GM19397 (cell line): ENCODE data around the gene PROZ.
"Not testable (repeated sequence)": the region's sequence is repeated elsewhere in the genome, so short reads cannot be mapped to it uniquely, and the experiment has no call there.

ENCODE experiments used
- ATAC-seq: cut with Tn5 transposase; IDR thresholded peaks from one replicate; pipeline ENCODE4 v1.9.1; 2021; ENCODE audit warnings: mild to moderate bottlenecking, moderate library complexity; ENCODE audit not compliant: unreplicated experiment

Gene PROZ

GRCh38 chr13:113153810-113154748 lies 4.4 kb upstream of the PROZ start:
- no peak for ATAC-seq

DNA sequence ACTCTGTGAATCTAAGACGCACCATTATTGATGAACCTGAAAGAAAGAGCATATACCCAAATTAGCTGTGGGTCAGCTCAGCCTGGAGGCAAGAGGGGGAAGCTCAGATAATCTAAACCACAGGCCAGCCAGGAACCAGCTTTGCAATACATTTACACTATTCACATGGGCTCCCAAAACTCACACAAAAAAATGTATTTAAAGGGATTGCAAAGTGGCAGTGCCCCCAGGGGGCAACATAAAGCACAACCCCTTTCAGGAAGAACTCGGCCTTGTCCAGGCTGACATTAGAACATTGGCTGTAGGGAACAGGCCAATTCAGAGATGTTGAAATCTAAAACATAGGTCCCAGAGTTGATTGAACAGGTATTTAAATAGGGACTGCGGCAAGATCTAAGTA lies 3.2 kb upstream of the PROZ start:
- no peak for ATAC-seq

DNA sequence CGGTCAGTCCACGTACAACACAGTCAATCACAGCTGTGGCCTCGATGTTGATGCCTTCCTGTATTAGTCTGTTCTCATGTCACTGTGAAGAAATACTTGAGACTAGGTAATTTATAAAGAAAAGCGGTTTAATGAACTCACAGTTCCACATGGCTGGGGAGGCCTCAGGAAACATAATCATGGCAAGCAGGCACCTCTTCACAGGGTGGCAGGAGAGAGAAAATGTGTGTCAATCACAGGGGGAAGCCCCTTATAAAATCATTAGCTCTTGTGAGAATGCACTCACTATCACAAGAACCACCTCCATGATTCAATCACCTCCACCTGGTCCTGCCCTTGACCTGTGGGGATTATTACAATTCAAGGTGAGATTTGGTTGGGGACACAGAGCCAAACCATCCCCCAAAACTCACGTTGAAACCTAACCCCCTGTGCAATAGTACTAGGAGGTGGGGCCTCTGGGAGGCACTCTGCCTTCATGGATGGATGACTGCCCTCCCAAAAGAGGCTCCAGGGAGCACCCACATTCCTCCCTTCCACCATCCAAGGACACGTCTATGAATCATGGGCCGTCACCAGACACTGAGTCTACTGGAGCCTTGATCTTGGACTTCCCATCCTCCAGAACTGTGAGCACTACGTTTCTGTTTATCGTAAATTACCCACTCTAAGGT lies 2.3 kb upstream of the PROZ start:
- no peak for ATAC-seq

- ATAC-seq: no peak
Measured at GRCh38 chr13:113157206-113157928, 1.1 kb upstream of the PROZ start.

DNA sequence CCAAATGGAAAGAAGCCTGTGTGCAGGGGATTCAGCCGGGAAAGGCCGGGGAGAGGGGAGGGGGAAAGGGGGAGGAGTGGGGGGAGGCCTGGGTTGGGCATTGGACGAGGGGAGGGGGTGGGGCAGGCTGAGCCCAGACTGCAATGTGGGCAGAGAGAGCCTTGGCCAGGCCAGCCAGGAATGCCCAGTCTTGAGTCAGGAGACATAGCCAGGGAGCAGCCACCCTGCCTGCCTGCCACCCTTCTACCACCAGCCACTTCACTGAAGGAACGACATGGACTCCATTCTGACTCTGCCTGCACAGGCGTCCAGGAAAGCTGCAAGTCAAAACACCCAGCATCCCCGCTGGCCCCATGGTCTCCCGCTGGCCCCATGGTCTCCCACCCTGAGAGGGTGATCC lies 498 bp downstream of the PROZ start:
- ATAC-seq: no peak

- no peak for ATAC-seq
Measured at GRCh38 chr13:113159701-113160100, 1.3 kb downstream of the PROZ start.

DNA sequence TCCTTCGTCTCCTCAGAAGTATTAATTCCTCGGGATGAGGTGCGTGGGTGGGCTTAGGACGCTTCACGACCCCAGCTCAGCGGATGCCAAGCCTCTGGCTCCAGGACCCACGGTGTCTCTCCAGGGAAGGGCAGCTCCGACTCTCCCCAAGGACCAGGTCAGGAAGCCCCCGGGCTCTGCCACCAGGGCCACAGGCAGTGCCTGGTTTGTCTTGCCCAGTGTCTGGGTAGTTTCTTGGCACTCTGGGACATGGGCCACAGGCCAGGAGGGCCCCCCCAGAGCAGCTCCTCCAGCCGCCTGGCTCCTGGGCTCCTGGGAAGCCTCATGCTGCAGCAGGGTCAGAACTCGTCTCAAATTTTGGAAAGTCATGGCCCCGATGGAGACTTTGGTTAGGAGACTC lies 2.5 kb downstream of the PROZ start:
- ATAC-seq: no peak

DNA sequence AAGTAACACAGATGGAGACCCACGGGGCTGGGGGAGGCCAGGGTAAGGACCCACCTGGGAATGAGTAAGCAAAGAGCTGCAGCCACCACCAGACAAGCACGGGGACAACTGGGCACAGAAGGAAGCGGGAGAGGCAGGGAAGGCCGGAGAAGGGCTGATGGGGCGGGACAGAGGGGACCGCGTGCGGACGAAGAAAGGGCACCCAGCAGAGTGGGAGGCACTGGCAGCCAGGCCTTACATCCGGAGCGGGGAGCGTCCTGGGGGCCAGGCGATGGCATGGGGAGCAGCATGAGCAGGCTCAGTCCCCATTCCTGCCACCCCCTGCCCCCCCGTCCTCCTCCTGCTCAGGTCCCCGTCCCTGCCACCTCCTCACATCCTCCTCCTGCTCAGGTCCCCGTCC lies 3.0 kb downstream of the PROZ start:
- no peak for ATAC-seq

DNA sequence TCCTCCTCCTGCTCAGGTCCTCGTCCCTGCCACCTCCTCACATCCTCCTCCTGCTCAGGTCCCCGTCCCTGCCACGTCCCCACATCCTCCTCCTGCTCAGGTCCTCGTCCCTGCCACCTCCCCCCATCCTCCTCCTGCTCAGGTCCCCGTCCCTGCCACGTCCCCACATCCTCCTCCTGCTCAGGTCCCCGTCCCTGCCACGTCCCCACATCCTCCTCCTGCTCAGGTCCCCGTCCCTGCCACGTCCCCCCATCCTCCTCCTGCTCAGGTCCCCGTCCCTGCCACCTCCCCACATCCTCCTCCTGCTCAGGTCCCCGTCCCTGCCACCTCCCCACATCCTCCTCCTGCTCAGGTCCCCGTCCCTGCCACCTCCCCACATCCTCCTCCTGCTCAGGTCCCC lies 3.5 kb downstream of the PROZ start:
- not testable (repeated sequence) for ATAC-seq

- no peak for ATAC-seq
Measured at GRCh38 chr13:113162783-113163685, 4.6 kb downstream of the PROZ start.

DNA sequence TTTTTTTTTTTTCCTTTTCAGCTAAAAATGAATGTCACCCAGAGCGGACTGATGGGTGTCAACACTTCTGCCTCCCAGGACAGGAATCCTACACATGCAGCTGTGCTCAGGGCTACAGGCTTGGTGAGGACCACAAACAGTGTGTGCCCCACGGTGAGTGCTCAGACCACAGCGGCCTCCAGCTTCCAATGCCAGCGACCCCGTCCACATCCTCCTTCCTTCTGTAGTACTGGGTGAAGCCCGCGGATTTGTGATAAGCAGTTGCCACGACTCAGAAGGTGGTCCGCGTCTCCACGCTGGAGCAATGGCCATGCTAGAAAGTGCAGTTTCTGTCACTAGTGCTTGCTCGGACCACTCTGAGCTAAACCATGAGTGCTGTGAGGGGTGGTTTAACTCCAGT lies 6.0 kb downstream of the PROZ start:
- no peak for ATAC-seq

- no peak for ATAC-seq
Measured at GRCh38 chr13:113166266-113166665, 7.8 kb downstream of the PROZ start.

GRCh38 chr13:113166681-113167080 lies 8.2 kb downstream of the PROZ start:
- ATAC-seq: no peak

DNA sequence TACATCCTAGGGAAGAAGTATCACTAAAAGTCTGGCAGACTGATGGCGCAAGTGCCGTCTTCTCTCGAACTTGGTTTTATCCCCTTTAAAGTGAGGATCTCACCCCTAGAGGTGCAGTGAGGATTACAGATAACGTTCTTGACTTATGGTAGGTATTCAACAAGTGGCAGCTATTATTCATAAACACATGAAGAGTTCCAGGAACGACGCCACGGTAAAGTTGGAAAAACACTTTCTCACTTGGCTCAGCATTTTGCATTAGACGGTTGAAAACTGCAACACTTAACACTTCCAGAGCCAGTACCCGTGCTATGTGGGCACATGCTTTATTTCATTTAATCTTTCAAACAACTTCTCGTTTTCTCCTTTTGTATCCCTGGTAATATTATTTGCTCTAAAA lies 8.7 kb downstream of the PROZ start:
- ATAC-seq: no peak

DNA sequence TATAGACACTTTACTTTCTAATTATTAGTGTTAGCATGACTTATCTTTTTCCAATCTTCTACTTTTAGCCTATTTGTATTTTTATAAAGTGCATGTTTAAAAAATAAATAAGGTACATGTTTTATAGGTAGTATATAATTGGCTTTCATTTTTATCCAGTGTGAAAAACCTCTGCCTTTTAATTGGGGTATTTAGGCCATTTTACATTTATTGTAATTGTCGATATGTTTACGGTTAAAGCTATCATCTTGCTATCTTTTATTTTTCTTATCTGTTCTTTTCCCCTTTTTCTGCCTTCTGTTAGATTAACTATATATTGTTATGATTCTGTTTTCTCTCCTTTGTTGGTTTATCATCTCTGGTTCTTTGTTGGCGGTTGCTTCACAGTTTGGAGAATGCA lies 9.1 kb downstream of the PROZ start:
- no peak for ATAC-seq

DNA sequence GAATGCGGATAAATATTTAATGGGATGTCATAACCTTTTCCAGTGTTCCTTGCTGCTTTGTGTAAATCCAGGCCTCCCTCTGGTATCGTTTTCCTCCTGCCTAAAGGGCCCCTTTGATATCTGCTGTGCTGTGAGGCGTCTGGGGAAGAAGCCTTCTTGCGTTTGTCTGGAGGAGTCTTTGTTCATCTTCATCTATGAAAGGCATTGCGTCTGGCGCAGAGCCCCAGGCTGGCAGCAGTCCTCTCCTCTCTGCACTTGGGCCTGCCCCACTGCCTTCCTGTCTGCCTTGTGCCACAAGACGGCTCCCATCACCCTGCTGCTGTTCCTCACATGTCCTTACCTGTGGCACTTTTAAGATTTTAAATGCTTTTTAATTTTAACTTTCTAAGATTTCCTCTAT lies 9.8 kb downstream of the PROZ start:
- ATAC-seq: no peak

DNA sequence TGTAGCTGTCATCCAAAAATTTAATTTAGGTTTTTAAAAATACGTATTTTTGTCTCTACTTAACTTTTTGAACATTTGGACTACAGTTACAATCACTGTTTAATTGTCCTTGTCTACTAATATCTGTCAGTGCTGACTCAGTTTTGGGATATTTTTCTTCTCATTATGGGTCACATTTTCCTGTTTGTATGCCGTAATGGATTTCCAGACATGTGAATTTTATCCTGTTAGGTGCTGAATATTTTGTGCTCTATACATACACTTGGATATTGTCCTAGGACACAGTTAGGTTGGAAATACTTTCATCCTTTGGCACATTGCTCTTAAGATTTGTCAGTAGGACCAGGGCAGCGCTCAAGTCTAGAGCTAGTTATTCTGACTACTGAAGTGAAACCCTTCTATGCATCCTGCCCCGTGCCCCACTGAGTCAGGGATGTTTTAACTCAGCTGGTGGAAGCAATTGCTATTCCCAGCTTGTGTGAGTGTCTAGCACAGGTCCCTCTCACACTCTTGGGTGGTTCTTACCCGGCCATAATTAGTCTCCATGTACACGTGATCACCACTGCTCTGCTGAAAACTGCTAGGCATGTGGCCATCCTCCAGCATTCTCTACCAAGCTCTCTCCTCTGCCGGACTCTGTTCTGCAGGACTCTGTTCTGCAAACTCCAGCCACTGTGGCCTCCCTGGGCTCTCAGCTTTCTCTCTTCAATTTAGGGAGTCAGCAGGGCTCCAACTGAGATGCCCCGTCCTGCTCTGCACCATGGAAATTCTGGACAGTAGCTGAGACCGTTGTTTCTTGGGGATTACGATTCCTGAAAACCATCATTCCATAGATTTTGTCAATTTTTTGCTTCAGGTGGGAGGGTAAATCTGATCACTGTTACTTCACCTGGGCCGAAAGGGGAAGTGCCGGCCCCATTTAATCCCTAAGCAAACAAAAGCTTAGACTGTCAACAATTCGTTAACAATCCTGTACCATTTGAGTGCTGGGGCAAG lies 11.1 kb downstream of the PROZ start:
- ATAC-seq: no peak

GRCh38 chr13:113170511-113170910 lies 12.1 kb downstream of the PROZ start:
- no peak for ATAC-seq
